Breast epithelium (tissue), 3 donors: Measurements from ENCODE around the gene WFDC6.

ENCODE experiments used
- POLR2A ChIP-seq: fragments of 450-650 bp; IDR thresholded peaks from one replicate; pipeline ENCODE4 v1.6.1; 2016; ENCODE audit warnings: antibody characterized with exemption, mild to moderate bottlenecking, moderate library complexity
- TF ChIP-seq, protein P1 (sequence below), 3 donors: fragments of 450-650 bp; IDR thresholded peaks; one replicate each; pipeline ENCODE4 v1.5.1; 2016 to 2017; ENCODE audit warnings: antibody characterized with exemption in 3 of 3, mild to moderate bottlenecking in 3 of 3, moderate library complexity in 3 of 3

DNA sequence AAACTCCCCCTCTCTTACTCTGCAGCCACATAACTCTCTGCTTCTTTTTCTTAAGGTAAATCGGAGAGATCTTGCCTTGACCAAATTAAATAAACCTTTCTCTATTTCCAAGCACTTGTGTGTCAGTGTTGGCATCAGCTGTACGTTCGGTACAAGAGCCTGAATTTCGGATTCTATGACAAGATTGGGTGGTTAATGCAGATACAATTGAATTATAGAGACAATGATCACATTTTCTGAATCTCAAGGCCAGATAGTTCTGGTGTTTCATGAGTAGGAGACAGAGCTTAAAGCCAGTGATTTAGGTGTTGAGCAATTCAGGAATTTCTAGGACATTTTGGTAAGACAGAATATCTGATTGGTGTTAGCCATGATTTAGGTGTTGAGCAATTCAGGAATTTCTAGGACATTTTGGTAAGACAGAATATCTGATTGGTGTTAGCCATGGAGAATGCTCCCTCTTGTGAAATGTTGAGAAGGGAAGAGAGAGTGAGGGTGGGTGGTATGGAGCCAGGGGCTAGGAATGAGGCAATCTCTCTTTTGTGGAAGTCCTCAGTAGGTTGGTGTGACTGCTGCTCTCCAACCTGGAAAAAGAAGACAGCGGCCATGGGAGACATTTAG is 28.9 kb downstream of the WFDC6 start:
- TF ChIP-seq, protein P1, sequence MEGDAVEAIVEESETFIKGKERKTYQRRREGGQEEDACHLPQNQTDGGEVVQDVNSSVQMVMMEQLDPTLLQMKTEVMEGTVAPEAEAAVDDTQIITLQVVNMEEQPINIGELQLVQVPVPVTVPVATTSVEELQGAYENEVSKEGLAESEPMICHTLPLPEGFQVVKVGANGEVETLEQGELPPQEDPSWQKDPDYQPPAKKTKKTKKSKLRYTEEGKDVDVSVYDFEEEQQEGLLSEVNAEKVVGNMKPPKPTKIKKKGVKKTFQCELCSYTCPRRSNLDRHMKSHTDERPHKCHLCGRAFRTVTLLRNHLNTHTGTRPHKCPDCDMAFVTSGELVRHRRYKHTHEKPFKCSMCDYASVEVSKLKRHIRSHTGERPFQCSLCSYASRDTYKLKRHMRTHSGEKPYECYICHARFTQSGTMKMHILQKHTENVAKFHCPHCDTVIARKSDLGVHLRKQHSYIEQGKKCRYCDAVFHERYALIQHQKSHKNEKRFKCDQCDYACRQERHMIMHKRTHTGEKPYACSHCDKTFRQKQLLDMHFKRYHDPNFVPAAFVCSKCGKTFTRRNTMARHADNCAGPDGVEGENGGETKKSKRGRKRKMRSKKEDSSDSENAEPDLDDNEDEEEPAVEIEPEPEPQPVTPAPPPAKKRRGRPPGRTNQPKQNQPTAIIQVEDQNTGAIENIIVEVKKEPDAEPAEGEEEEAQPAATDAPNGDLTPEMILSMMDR (IDR thresholded peaks at IDR 0.05): no peak
- TF ChIP-seq POLR2A: no peak
